HUES48 (cell line): ENCODE measurements around the gene DCHS1.

Source experiments
- H3K27ac ChIP-seq: one replicate; pipeline ENCODE4 v1.7.0; 2013; ENCODE audit warnings: low read depth, low read length, inconsistent platforms
- H3K27me3 ChIP-seq: 2 replicates; pipeline ENCODE4 v1.6.1; 2013; ENCODE audit warnings: mild to moderate bottlenecking, low read length; ENCODE audit not compliant: control insufficient read depth, insufficient read depth
- H3K36me3 ChIP-seq: 2 replicates; pipeline ENCODE4 v1.6.1; 2013; ENCODE audit warnings: low read length; ENCODE audit not compliant: control insufficient read depth, insufficient read depth
- H3K4me1 ChIP-seq: 2 replicates; pipeline ENCODE4 v1.6.1; 2013; ENCODE audit warnings: mild to moderate bottlenecking, low read length; ENCODE audit not compliant: control insufficient read depth, insufficient read depth
- H3K4me3 ChIP-seq: 2 replicates; pipeline ENCODE4 v1.5.1; 2013; ENCODE audit warnings: mild to moderate bottlenecking, low read depth, low read length
- H3K9ac ChIP-seq: 2 replicates; pipeline ENCODE4 v1.6.1; 2013; ENCODE audit warnings: mild to moderate bottlenecking, low read depth, low read length, moderate library complexity
- H3K9me3 ChIP-seq: 2 replicates; pipeline ENCODE4 v1.6.1; 2013; ENCODE audit warnings: low read length; ENCODE audit not compliant: control insufficient read depth, insufficient read depth

Gene DCHS1

DNA sequence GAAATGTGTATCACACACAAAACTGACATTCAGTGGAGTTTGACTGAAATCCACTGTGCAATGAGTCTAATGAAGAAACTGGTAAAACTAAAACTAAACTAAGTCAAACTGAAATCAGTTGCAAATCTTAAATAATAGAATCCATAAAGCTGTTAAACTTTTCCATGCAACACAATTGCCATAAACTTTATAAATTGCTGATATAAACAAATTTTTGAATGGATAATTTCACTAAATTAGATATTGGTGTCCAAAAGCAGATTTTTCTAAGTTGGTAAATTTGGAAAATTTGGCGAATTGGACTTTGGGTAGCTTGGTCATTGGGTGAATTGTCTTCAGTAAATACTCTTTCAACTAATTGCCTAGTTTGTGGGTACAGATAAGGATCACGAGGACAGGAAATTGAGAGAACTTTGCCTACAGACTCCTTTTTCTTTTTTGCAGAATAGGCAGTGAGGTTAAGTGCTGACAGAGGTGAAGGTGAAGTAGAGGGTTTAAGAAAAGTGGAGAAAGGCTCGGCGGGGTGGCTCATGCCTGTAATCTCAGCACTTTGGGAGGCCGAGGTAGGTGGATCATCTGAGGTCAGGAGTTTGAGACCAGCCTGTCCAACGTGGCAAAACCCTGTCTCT, 14.7 kb upstream of the DCHS1 start:
- Histone ChIP-seq H3K4me3 (no peak overlapping the region), H3K9ac (no peak overlapping the region), H3K4me1 (no peaks in the 10 kb centered on the region), H3K27ac (no peak overlapping the region), H3K36me3 (no peaks in the 10 kb centered on the region), H3K9me3 (no peaks in the 10 kb centered on the region), H3K27me3 (no peaks in the 10 kb centered on the region)

DNA sequence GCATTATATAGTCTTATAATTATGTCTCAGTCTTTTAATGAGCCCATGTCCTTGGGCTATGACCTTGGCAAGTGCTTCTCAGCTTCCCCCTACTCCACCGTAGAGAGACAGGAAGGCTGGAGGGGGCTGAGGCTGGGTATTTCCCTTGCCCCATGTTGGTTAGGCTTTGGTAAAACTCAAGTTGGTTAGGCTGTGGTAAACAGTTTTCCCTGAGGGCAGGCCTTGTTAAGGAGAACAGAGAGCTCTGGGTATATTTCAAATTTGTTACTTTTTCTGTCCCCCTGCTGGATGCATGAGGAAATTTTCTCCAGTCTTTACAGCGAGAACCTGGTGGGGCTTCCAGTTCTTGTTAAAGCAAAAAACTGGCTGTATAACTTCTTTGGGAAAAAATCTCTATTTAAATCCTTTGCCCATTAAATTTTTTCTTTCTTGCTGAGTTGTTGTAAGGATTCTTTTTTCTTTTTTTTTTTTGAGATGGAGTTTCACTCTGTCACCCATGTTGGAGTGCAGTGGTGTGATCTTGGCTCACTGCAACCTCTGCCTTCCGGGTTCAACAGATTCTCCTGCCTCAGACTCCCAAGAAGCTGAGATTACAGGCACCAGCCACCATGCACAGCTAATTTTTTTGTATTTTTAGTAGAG, 12.2 kb upstream of the DCHS1 start:
- no peaks in the 10 kb centered on the region for H3K27me3 ChIP-seq
- no peak overlapping the region for H3K9ac ChIP-seq
- H3K36me3 ChIP-seq = no peaks in the 10 kb centered on the region
- no peaks in the 10 kb centered on the region for H3K9me3 ChIP-seq
- H3K4me3 ChIP-seq = no peak overlapping the region
- no peaks in the 10 kb centered on the region for H3K4me1 ChIP-seq
- H3K27ac ChIP-seq = no peak overlapping the region

DNA sequence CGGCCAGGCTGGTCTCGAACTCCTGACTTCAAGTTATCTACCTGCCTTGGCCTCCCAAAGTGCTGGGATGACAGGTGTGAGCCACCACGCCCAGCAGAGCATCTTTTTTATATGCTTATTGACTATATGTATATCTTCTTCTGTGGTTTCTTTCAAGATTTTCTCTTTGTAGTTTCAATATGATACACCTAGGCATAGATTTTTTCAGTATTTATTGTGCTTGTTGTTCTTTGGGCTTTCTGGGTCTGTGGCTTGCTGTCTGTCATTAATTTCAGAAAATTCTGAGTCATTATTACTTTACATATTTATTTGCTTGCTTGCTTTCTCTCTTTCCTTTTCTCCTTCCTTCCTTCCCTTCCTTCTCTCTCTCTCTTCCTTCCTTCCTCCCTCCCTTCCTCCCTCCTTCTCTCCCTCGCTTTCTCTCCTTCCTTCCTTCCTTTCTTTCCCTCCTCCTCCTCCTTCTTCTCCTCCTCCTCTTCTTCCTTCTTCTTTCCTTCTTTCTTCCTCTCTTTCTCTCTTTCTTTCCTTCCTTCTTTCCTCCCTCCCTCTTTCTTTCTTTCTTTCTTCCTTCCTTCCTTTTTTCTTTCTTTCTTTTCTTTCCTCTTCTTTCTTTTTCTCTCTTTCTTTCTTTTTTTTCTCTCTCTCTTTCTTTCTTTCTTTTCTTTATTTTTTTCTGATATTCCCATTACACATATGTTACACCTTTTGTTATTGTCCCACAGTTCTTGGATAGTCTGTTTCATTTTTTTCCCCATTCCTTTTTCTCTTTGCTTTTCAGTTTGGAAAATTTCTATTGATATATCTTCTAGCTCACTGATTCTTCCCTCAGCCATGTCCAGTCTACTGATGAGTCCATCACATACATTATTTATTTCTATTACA, 10.9 kb upstream of the DCHS1 start:
- Histone ChIP-seq H3K4me3 (no peak overlapping the region), H3K36me3 (no peaks in the 10 kb centered on the region), H3K4me1 (no peaks in the 10 kb centered on the region), H3K9me3 (no peaks in the 10 kb centered on the region), H3K27ac (no peak overlapping the region), H3K27me3 (no peaks in the 10 kb centered on the region), H3K9ac (no peak overlapping the region)

DNA sequence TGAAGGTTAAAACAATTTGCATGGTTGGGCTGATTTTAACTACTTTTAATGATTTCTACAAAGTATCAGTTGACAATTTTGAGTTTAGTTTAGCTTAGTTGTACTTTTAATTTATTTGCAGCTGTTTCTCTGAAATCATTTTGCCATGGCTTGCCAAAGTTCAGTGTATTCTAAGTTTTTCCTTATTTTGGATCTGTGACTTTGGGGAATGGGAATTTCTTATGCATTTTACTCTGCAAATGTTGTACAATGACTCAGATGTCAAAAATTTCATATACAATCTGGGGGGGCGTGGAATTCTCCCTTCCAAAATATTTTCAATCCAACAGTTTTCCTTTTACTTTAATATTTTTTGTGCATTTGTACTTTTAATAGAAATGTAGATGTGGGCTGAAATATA, 8.9 kb upstream of the DCHS1 start:
- Histone ChIP-seq H3K27ac (no peak overlapping the region), H3K36me3 (no peaks in the 10 kb centered on the region), H3K9ac (no peak overlapping the region), H3K4me1 (no peaks in the 10 kb centered on the region), H3K4me3 (no peak overlapping the region), H3K27me3 (no peaks in the 10 kb centered on the region), H3K9me3 (no peaks in the 10 kb centered on the region)

DNA sequence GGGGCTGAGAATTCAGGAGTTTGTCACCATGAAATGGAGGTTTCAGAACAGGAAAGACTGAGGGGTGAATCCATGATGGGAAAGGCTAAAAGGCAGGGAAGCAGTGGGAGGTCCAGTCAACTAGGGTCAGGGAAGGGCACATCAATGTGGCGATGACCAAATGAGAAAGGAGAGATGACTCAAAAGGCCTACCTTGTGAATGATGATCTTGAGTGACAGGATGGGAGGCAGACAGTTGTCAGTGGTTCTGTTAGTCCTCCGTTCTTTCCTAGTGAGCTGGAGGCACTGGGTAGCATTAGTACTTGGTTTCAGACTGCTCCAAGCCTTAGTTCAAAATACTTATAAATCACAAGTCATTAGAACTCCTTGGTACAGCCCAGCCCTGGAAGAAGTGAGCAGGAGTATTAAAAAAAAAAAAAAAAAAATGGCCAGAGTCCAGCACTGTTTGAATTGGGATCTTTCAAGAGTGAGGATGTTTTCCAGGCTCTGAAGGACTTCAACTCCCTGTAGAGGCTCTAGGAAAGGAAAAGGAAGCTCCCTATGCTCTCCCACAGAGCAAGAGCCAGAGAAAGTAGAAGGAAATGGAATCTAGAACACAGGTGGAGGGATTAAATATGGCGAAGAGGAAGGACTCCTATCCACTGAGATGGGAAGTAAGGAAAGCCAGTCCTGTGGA, 8.3 kb upstream of the DCHS1 start:
- Histone ChIP-seq H3K4me1 (no peaks in the 10 kb centered on the region), H3K9me3 (no peaks in the 10 kb centered on the region), H3K36me3 (no peaks in the 10 kb centered on the region), H3K4me3 (no peak overlapping the region), H3K27ac (no peak overlapping the region), H3K9ac (no peak overlapping the region), H3K27me3 (no peaks in the 10 kb centered on the region; the same call in 1 of the 2 replicates)

DNA sequence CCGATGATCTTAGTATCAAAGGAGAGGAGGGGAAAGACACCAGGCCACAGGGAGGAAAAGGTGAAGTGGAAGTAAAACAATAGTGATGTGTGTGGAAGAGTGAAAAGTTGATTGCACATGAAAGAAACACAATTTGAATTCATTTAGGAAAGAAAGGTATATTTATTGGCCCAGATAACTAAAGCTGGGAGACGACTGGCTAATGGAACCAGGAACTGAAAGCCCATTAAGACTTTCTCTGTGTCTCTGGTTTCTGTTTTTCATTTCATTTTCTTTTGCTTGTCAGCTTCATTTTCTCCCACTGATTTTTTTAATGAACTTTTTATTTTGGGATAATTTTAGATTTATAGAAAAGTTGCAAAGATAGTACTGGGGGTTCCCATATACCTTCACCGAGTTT, 5.1 kb upstream of the DCHS1 start:
- Histone ChIP-seq H3K27ac (no peak overlapping the region), H3K4me1 (peaks cover 9% of the 10 kb centered on the region; the same call in 1 of the 2 replicates), H3K9me3 (no peaks in the 10 kb centered on the region)

DNA sequence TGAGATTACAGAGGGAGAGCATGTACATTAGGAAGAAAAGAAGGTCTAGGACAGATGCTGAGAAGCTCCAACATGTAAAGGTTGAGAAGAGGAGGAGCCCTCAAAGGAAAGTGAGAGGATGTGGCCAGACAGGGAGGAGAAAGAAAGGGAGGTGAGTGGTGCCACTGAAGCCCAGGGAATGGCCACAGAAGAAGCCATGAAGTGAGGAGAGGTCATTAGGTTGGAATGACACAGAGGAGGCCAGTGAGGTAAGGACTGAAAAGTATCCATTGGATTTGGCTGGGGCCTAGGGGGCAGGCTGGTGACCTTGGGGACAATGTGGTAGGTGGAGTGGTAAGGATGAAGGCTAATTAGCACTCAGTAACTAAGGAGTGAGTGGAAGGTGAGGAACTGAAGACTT, 3.0 kb upstream of the DCHS1 start:
- Histone ChIP-seq H3K36me3 (no peaks in the 10 kb centered on the region), H3K9ac (no peak overlapping the region), H3K4me3 (no peak overlapping the region), H3K27me3 (peaks cover 32% of the 10 kb centered on the region), H3K4me1 (peaks cover 9% of the 10 kb centered on the region; the same call in 1 of the 2 replicates), H3K27ac (no peak overlapping the region), H3K9me3 (no peaks in the 10 kb centered on the region)

More for the DNA sequence above, 5.1 kb upstream of the DCHS1 start:
- Histone ChIP-seq H3K27me3 (peaks cover 18% of the 10 kb centered on the region), H3K36me3 (no peaks in the 10 kb centered on the region), H3K4me3 (no peak overlapping the region), H3K9ac (no peak overlapping the region)

DNA sequence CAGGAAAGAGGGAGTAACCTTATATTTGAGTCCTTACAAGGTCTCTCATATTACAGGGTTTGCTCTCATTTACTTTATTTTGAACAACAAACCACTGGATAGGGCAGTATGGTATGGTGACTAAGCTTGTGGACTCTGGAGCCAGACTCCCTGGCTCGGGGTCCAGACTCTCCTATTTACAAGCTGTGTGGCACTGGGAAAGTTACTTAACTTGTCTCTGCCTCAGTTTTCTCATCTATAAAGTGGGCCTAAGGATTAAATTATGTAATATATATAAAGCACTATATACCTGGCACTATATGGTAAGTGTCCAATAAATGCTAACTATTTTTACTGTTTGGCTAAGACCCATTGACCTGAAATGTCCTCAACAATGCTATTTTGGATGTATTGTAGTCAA, 1.7 kb upstream of the DCHS1 start:
- H3K4me3 ChIP-seq = no peak overlapping the region
- H3K4me1 ChIP-seq = peaks cover 9% of the 10 kb centered on the region; the same call in 1 of the 2 replicates
- no peaks in the 10 kb centered on the region for H3K9me3 ChIP-seq
- no peaks in the 10 kb centered on the region for H3K36me3 ChIP-seq
- peaks cover 32% of the 10 kb centered on the region for H3K27me3 ChIP-seq
- H3K9ac ChIP-seq = no peak overlapping the region
- no peak overlapping the region for H3K27ac ChIP-seq

DNA sequence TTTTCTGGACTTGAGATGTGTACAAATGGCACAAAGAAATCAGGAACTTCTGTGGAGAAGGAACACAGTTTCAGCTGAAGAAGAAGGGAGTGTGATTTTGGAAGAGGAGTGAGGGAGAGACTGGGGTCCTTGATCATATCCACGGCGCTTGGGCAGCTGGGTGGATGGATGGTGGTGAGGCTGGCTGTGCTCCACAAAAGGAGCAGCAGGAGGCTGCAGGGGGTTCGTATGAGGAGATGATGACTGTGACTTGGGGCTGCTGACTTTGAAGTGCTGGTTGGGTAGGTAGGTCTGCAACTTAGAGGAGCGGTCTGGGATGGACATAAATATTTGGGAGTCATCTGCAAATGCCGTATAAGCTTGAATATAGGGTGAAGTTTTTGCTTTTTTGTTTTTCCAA, 1.3 kb upstream of the DCHS1 start:
- no peaks in the 10 kb centered on the region for H3K36me3 ChIP-seq
- peaks cover 32% of the 10 kb centered on the region for H3K27me3 ChIP-seq
- H3K9ac ChIP-seq = no peak overlapping the region
- no peaks in the 10 kb centered on the region for H3K9me3 ChIP-seq
- H3K4me1 ChIP-seq = peaks cover 9% of the 10 kb centered on the region; the same call in 1 of the 2 replicates
- H3K4me3 ChIP-seq = peak overlapping the region; percentile 84
- no peak overlapping the region for H3K27ac ChIP-seq

DNA sequence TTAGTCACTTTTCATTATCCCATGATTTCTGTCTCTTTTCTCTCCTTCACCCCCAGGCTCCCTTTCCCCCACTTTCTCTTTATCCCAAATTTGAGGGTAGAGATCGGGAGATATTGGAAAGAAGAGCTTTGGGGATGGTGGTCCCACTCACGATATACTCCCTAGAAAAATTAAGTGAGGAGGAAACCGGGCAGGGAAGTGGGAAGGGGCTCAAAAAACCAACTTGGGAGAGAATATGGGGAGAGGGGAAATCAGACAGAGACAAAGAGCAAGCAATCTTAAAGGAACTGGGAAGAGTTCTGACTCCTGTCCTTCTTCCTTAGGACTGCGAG, 941 bp upstream of the DCHS1 start:
- H3K36me3 ChIP-seq = no peaks in the 10 kb centered on the region
- peaks cover 9% of the 10 kb centered on the region; the same call in 1 of the 2 replicates for H3K4me1 ChIP-seq
- H3K27ac ChIP-seq = no peak overlapping the region
- peak overlapping the region; percentile 84 for H3K4me3 ChIP-seq
- peaks cover 32% of the 10 kb centered on the region for H3K27me3 ChIP-seq
- no peaks in the 10 kb centered on the region for H3K9me3 ChIP-seq
- H3K9ac ChIP-seq = no peak overlapping the region
